Liver (tissue), 9 donors: ENCODE data around the gene OPRL1. TPM values are rescaled to one million over a fixed set of nuclear protein-coding genes. Genes with fewer than 3 reads are reported as not detected.

Source experiments
- DNase-seq: peaks from one replicate; pipeline ENCODE4 v3.0.0-alpha.2; 2017; ENCODE audit warnings: low spot score
- H3K27ac ChIP-seq, 2 donors: one replicate each; pipeline ENCODE4 v1.7.0; 2013; ENCODE audit warnings: inconsistent platforms in 2 of 2, low read length in 2 of 2, control low read depth in 1 of 2, low read depth in 1 of 2, mild to moderate bottlenecking in 1 of 2
- H3K27me3 ChIP-seq, 4 donors: one replicate each; pipeline versions ENCODE4 v1.6.1 to v1.7.0; 2013; ENCODE audit warnings: low read length in 3 of 4, inconsistent platforms in 1 of 4, mild to moderate bottlenecking in 1 of 4, moderate library complexity in 1 of 4; ENCODE audit not compliant: control insufficient read depth in 4 of 4, insufficient read depth in 4 of 4
- H3K36me3 ChIP-seq, 4 donors: one replicate each; pipeline versions ENCODE4 v1.6.1 to v1.7.0; 2013; ENCODE audit warnings: low read length in 3 of 4, mild to moderate bottlenecking in 3 of 4, low read depth in 1 of 4, moderate library complexity in 1 of 4; ENCODE audit not compliant: control insufficient read depth in 4 of 4, insufficient read depth in 3 of 4
- H3K4me1 ChIP-seq, 4 donors: one replicate each; pipeline versions ENCODE4 v1.6.1 to v1.7.0; 2013; ENCODE audit warnings: low read length in 3 of 4, mild to moderate bottlenecking in 3 of 4, moderate library complexity in 1 of 4; ENCODE audit not compliant: control insufficient read depth in 4 of 4, insufficient read depth in 4 of 4
- H3K4me3 ChIP-seq, 3 donors: one replicate each; pipeline versions ENCODE4 v1.6.1 to v1.7.0; 2013; ENCODE audit warnings: low read length in 3 of 3, control low read depth in 1 of 3, low read depth in 1 of 3, mild to moderate bottlenecking in 1 of 3
- H3K9ac ChIP-seq, 2 donors: one replicate each; pipeline ENCODE4 v1.7.0; 2013; ENCODE audit warnings: low read length in 2 of 2, mild to moderate bottlenecking in 2 of 2, moderate library complexity in 2 of 2, control low read depth in 1 of 2, low read depth in 1 of 2
- H3K9me3 ChIP-seq, 4 donors: one replicate each; pipeline versions ENCODE4 v1.6.1 to v1.7.0; 2013; ENCODE audit warnings: low read length in 3 of 4; ENCODE audit not compliant: control insufficient read depth in 4 of 4
- FOXA2 ChIP-seq: IDR thresholded peaks from 2 replicates; pipeline ENCODE4 v1.6.1; 2016; ENCODE audit warnings: antibody characterized with exemption
- HNF4A ChIP-seq, 2 donors: conservative IDR thresholded peaks; 2 replicates each; pipeline ENCODE4 v1.6.1; 2016; ENCODE audit warnings: antibody characterized with exemption in 2 of 2, mild to moderate bottlenecking in 2 of 2
- HNF4G ChIP-seq: IDR thresholded peaks from 2 replicates; pipeline ENCODE4 v1.6.1; 2016; ENCODE audit warnings: antibody characterized with exemption
- JUND ChIP-seq, 2 donors: IDR thresholded peaks; 2 replicates each; pipeline ENCODE4 v1.6.1; 2016; ENCODE audit warnings: antibody characterized with exemption in 2 of 2
- NR2F2 ChIP-seq: IDR thresholded peaks from 2 replicates; pipeline ENCODE4 v1.6.1; 2016; ENCODE audit warnings: antibody characterized with exemption
- RAD21 ChIP-seq, 2 donors: IDR thresholded peaks; 2 replicates each; pipeline ENCODE4 v1.6.1; 2016; ENCODE audit warnings: antibody characterized with exemption in 2 of 2, mild to moderate bottlenecking in 2 of 2
- RXRA ChIP-seq, 2 donors: IDR thresholded peaks; 2 replicates each; pipeline ENCODE4 v1.6.1; 2017 to 2018; ENCODE audit warnings: antibody characterized with exemption in 2 of 2, mild to moderate bottlenecking in 1 of 2
- SP1 ChIP-seq: IDR thresholded peaks from 2 replicates; pipeline ENCODE4 v1.6.1; 2018; ENCODE audit warnings: antibody characterized with exemption, mild to moderate bottlenecking
- TAF1 ChIP-seq: conservative IDR thresholded peaks from 2 replicates; pipeline ENCODE4 v1.6.1; 2016; ENCODE audit warnings: antibody characterized with exemption, mild to moderate bottlenecking
- YY1 ChIP-seq: IDR thresholded peaks from 2 replicates; pipeline ENCODE4 v1.6.1; 2016; ENCODE audit warnings: antibody characterized with exemption, mild to moderate bottlenecking
- WGBS: extraction: QIAGEN DNeasy Blood & Tissue Kit; methylation state at CpG from one replicate; pipeline ENCODE4 v1.1.7; 2013; 5-methylcytosine and 5-hydroxymethylcytosine counted together
- polyA plus RNA-seq, 2 donors: library from polyadenylated mRNA; stranded (reverse) in 1 of 2; unstranded in 1 of 2; fragments of 200-250 nt in 1 of 2; fragments of >200 nt in 1 of 2; fragmentation: Nextera tagmentation in 1 of 2; extraction: Ambion mirVana in 1 of 2; gene quantifications; one replicate each; pipeline versions ENCODE4 v1.2.1 to v1.2.3, GENCODE V29; 2013 to 2015
- total RNA-seq, 2 donors: library from RNA; depleted of rRNA; stranded (reverse); fragments of >200 nt; gene quantifications; one replicate each; pipeline ENCODE4 v1.2.3, GENCODE V29; 2014
- TF ChIP-seq, protein P1 (sequence below): IDR thresholded peaks from 2 replicates; pipeline ENCODE4 v1.6.1; 2016; ENCODE audit warnings: antibody characterized with exemption
- TF ChIP-seq, protein P2 (sequence below): fragments of 150-350 bp; IDR thresholded peaks from 2 replicates; pipeline ENCODE4 v1.5.1; 2017; ENCODE audit warnings: improper control_type of control experiment, low read depth, low read length; ENCODE audit not compliant: missing input control
- TF ChIP-seq, protein P3 (sequence below): IDR thresholded peaks from 2 replicates; pipeline ENCODE4 v1.6.1; 2016; ENCODE audit warnings: antibody characterized with exemption
- donor health status: healthy.
- donor health status: healthy.
- donor health status: healthy.
- donor health status: healthy.
- donor health status: healthy.

Gene OPRL1
- total and polyA plus RNA-seq, 4 donors, result 0.04 to 0.79 (median 0.35) TPM

DNA sequence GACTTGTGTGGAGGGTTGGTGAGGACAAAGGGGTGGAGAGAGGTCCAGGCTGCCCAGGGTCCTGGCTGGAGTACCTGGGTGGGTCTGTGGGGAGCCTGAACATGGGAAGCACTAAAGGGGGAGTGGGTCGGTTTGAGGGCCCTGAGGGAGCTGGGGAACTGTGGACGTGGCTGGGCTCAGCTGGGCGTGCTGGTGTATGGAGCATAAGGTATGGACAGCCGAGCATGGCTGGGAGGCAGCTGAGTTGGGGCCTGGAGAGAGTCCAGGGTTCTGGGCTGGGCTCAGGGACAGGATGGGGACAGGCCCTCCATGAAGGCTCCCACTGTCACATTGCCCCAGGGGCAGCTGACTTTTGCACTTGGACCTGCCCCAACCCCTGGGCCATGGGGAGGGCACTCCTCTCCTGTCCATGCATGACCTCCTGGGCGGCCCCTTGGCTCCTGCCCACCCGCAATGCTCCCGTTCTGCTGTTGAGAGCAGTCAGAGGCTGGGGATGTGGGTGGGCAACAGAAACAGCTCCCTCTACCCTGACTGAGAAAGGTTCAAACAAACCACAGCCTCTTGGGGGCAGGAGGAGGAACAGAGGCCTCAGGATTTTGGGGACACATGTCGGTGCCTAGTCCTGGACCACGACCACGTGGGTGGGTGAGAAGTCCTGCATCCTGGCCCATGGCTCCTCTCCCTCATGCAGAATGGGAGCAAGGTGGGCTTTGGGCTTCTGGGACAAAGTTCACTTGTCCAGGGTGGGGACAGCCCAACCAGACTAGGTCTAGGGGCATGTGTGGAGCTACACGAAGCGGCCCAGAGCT, 39.4 kb upstream of the OPRL1 start:
- H3K27me3 ChIP-seq, result peaks cover 0 to 3% (median 2%) of the 10 kb centered on the region in 4 donors
- 68% methylated on average over 12 of the region's 12 CpGs for WGBS
- peak overlapping the region in 1 of 2 donors; percentile 7 for H3K27ac ChIP-seq

GRCh38 chr20:64041040-64041780, 38.7 kb upstream of the OPRL1 start:
- no peaks in the 10 kb centered on the region for H3K36me3 ChIP-seq
- H3K27ac ChIP-seq, result no peak overlapping the region
- no peak for TF ChIP-seq HNF4G
- TF ChIP-seq, protein P1, sequence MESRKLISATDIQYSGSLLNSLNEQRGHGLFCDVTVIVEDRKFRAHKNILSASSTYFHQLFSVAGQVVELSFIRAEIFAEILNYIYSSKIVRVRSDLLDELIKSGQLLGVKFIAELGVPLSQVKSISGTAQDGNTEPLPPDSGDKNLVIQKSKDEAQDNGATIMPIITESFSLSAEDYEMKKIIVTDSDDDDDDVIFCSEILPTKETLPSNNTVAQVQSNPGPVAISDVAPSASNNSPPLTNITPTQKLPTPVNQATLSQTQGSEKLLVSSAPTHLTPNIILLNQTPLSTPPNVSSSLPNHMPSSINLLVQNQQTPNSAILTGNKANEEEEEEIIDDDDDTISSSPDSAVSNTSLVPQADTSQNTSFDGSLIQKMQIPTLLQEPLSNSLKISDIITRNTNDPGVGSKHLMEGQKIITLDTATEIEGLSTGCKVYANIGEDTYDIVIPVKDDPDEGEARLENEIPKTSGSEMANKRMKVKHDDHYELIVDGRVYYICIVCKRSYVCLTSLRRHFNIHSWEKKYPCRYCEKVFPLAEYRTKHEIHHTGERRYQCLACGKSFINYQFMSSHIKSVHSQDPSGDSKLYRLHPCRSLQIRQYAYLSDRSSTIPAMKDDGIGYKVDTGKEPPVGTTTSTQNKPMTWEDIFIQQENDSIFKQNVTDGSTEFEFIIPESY, result no peak
- no peak for TF ChIP-seq HNF4A (conservative IDR thresholded peaks at IDR 0.05)
- no peak for TF ChIP-seq JUND (IDR thresholded peaks at IDR 0.05)
- TF ChIP-seq SP1, result no peak
- TF ChIP-seq RXRA (IDR thresholded peaks at IDR 0.05), result no peak
- TF ChIP-seq RAD21 (IDR thresholded peaks at IDR 0.05), result no peak
- no peak for TF ChIP-seq YY1
- no peak for TF ChIP-seq TAF1
- TF ChIP-seq, protein P2, sequence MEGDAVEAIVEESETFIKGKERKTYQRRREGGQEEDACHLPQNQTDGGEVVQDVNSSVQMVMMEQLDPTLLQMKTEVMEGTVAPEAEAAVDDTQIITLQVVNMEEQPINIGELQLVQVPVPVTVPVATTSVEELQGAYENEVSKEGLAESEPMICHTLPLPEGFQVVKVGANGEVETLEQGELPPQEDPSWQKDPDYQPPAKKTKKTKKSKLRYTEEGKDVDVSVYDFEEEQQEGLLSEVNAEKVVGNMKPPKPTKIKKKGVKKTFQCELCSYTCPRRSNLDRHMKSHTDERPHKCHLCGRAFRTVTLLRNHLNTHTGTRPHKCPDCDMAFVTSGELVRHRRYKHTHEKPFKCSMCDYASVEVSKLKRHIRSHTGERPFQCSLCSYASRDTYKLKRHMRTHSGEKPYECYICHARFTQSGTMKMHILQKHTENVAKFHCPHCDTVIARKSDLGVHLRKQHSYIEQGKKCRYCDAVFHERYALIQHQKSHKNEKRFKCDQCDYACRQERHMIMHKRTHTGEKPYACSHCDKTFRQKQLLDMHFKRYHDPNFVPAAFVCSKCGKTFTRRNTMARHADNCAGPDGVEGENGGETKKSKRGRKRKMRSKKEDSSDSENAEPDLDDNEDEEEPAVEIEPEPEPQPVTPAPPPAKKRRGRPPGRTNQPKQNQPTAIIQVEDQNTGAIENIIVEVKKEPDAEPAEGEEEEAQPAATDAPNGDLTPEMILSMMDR, result no peak
- no peak for TF ChIP-seq FOXA2
- no peak for TF ChIP-seq NR2F2
- peaks cover 0 to 3% (median 2%) of the 10 kb centered on the region in 4 donors for H3K27me3 ChIP-seq
- H3K9ac ChIP-seq, result no peak overlapping the region
- H3K9me3 ChIP-seq, result no peaks in the 10 kb centered on the region
- no peak overlapping the region for H3K4me3 ChIP-seq
- no peak for DNase-seq
- peaks cover 7 to 26% (median 11%) of the 10 kb centered on the region in 4 donors for H3K4me1 ChIP-seq
- 67% methylated on average over 15 of the region's 15 CpGs for WGBS

More for the DNA sequence above, 39.4 kb upstream of the OPRL1 start:
- H3K36me3 ChIP-seq, result no peaks in the 10 kb centered on the region
- H3K4me3 ChIP-seq, result no peak overlapping the region
- TF ChIP-seq FOXA2, result no peak
- TF ChIP-seq, protein P1, result no peak
- TF ChIP-seq, protein P3, sequence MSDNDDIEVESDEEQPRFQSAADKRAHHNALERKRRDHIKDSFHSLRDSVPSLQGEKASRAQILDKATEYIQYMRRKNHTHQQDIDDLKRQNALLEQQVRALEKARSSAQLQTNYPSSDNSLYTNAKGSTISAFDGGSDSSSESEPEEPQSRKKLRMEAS, result no peak
- H3K9me3 ChIP-seq, result no peaks in the 10 kb centered on the region
- peaks cover 7 to 26% (median 11%) of the 10 kb centered on the region in 4 donors for H3K4me1 ChIP-seq
- no peak for DNase-seq
- H3K9ac ChIP-seq, result no peak overlapping the region
